HG02870 (cell line): ENCODE results near the gene TXNL4B.

Experiments used
- ATAC-seq: cut with Tn5 transposase; IDR thresholded peaks from one replicate; pipeline ENCODE4 v1.9.1; 2021; ENCODE audit warnings: mild to moderate bottlenecking, moderate library complexity; ENCODE audit not compliant: unreplicated experiment

TXNL4B gene

GRCh38 chr16:72042157-72042660, 51.2 kb downstream of the TXNL4B start:
- ATAC-seq, result no peak

- no peak for ATAC-seq
Observed at GRCh38 chr16:72036098-72036497, 57.3 kb downstream of the TXNL4B start.
